ENCODE results near the gene MRC2. TPM values are rescaled to one million over a fixed set of nuclear protein-coding genes. Genes with fewer than 3 reads are reported as not detected.
A peak's percentile ranks its signal among the peaks of the same experiment; 100 is the strongest.
"Not testable (repeated sequence)": the region's sequence is repeated elsewhere in the genome, so short reads cannot be mapped to it uniquely, and the experiment has no call there.

The MRC2 gene
- total RNA-seq, 1 donor from 2014 or later = 361 TPM

GRCh38 chr17:62588109-62588508 lies 39.4 kb upstream of the MRC2 start:
- no peak overlapping the region for H2AFZ ChIP-seq (ENCODE audit: low read depth, low read length)
- TF ChIP-seq EZH2 (IDR thresholded peaks at IDR 0.05; ENCODE audit: insufficient read depth, low read length) = no peak
- TF ChIP-seq CTCF (IDR thresholded peaks at IDR 0.05; ENCODE audit: insufficient read depth, low read depth, low read length) = no peak
- H3K9ac ChIP-seq (ENCODE audit: low read length) = no peak overlapping the region
- no peaks in the 10 kb centered on the region for H3K27me3 ChIP-seq (ENCODE audit: insufficient read depth, low read length)
- peaks cover 9% of the 10 kb centered on the region for H4K20me1 ChIP-seq (ENCODE audit: insufficient read depth, low read length)
- no peak overlapping the region for H3K4me3 ChIP-seq (ENCODE audit: insufficient read depth, low read depth, low read length)
- peaks cover 21% of the 10 kb centered on the region for H3K36me3 ChIP-seq (ENCODE audit: insufficient read depth, low read length)
- FAIRE-seq (no peak), DNase-seq (ENCODE audit: low read depth) (no peak)
- peaks cover 3% of the 10 kb centered on the region for H3K4me1 Mint-ChIP-seq (ENCODE audit: low read depth, unreplicated experiment)
- H3K4me3 Mint-ChIP-seq (ENCODE audit: unreplicated experiment) = no peak overlapping the region
- peaks cover 7% of the 10 kb centered on the region for H3K36me3 Mint-ChIP-seq (ENCODE audit: low read depth, unreplicated experiment)
- no peak overlapping the region for H3K27ac ChIP-seq (ENCODE audit: low read depth, low read length)
- no peaks in the 10 kb centered on the region for H3K27me3 Mint-ChIP-seq (ENCODE audit: low read depth, unreplicated experiment)
- no peak overlapping the region for H3K4me2 ChIP-seq (ENCODE audit: low read length)
- no peaks in the 10 kb centered on the region for H3K9me3 Mint-ChIP-seq (ENCODE audit: unreplicated experiment)
- H3K27ac Mint-ChIP-seq (ENCODE audit: unreplicated experiment) = peak overlapping the region; percentile 50
- H3K9me3 ChIP-seq (ENCODE audit: insufficient read depth, low read depth, low read length) = no peaks in the 10 kb centered on the region
- no peaks in the 10 kb centered on the region for H3K79me2 ChIP-seq (ENCODE audit: insufficient read depth, low read length)
- no peaks in the 10 kb centered on the region for H3K4me1 ChIP-seq (ENCODE audit: insufficient read depth, low read length)

GRCh38 chr17:62591333-62591732 lies 36.1 kb upstream of the MRC2 start:
- Mint-ChIP-seq H3K27me3 (ENCODE audit: low read depth, unreplicated experiment) (no peaks in the 10 kb centered on the region), H3K27ac (ENCODE audit: unreplicated experiment) (no peak overlapping the region), H3K4me3 (ENCODE audit: unreplicated experiment) (no peak overlapping the region), H3K36me3 (ENCODE audit: low read depth, unreplicated experiment) (peaks cover 10% of the 10 kb centered on the region), H3K9me3 (ENCODE audit: unreplicated experiment) (no peaks in the 10 kb centered on the region), H3K4me1 (ENCODE audit: low read depth, unreplicated experiment) (peaks cover 3% of the 10 kb centered on the region)
- Histone ChIP-seq H3K4me3 (ENCODE audit: insufficient read depth, low read depth, low read length) (no peak overlapping the region), H3K36me3 (ENCODE audit: insufficient read depth, low read length) (peaks cover 20% of the 10 kb centered on the region), H3K9me3 (ENCODE audit: insufficient read depth, low read depth, low read length) (no peaks in the 10 kb centered on the region), H3K9ac (ENCODE audit: low read length) (no peak overlapping the region), H3K79me2 (ENCODE audit: insufficient read depth, low read length) (peaks cover 3% of the 10 kb centered on the region), H3K4me2 (ENCODE audit: low read length) (no peak overlapping the region), H3K27me3 (ENCODE audit: insufficient read depth, low read length) (no peaks in the 10 kb centered on the region), H4K20me1 (ENCODE audit: insufficient read depth, low read length) (peaks cover 9% of the 10 kb centered on the region), H3K4me1 (ENCODE audit: insufficient read depth, low read length) (no peaks in the 10 kb centered on the region), H3K27ac (ENCODE audit: low read depth, low read length) (no peak overlapping the region), H2AFZ (ENCODE audit: low read depth, low read length) (no peak overlapping the region)
- no peak for DNase-seq (ENCODE audit: low read depth)
- TF ChIP-seq CTCF (IDR thresholded peaks at IDR 0.05; ENCODE audit: insufficient read depth, low read depth, low read length) = no peak
- TF ChIP-seq EZH2 (IDR thresholded peaks at IDR 0.05; ENCODE audit: insufficient read depth, low read length) = no peak
- FAIRE-seq = no peak

- H2AFZ ChIP-seq (ENCODE audit: low read depth, low read length); H3K79me2 ChIP-seq (ENCODE audit: insufficient read depth, low read length); H3K27me3 ChIP-seq (ENCODE audit: insufficient read depth, low read length); H3K9me3 Mint-ChIP-seq (ENCODE audit: unreplicated experiment); H3K9me3 ChIP-seq (ENCODE audit: insufficient read depth, low read depth, low read length); DNase-seq (ENCODE audit: low read depth); H3K4me3 Mint-ChIP-seq (ENCODE audit: unreplicated experiment); FAIRE-seq; H3K4me3 ChIP-seq (ENCODE audit: insufficient read depth, low read depth, low read length); H3K27ac ChIP-seq (ENCODE audit: low read depth, low read length); H3K27me3 Mint-ChIP-seq (ENCODE audit: low read depth, unreplicated experiment); H3K4me1 Mint-ChIP-seq (ENCODE audit: low read depth, unreplicated experiment); H3K4me2 ChIP-seq (ENCODE audit: low read length); H3K4me1 ChIP-seq (ENCODE audit: insufficient read depth, low read length); H3K9ac ChIP-seq (ENCODE audit: low read length); H4K20me1 ChIP-seq (ENCODE audit: insufficient read depth, low read length); H3K27ac Mint-ChIP-seq (ENCODE audit: unreplicated experiment): not testable (repeated sequence)
- peaks cover 15% of the 10 kb centered on the region for H3K36me3 Mint-ChIP-seq (ENCODE audit: low read depth, unreplicated experiment)
- peaks cover 25% of the 10 kb centered on the region for H3K36me3 ChIP-seq (ENCODE audit: insufficient read depth, low read length)
Observed at GRCh38 chr17:62591822-62592221, 35.6 kb upstream of the MRC2 start.
